GM12864 (cell line): Measurements from ENCODE around the gene CADM2.

Experiments
- DNase-seq: peaks from one replicate; pipeline ENCODE4 v3.0.0-alpha.2; 2011; ENCODE audit warnings: low read depth
- H3K4me3 ChIP-seq: 2 replicates; pipeline ENCODE4 v1.5.1; 2011; ENCODE audit warnings: mild to moderate bottlenecking, low read depth, low read length, control low read depth
- TF ChIP-seq, protein P1 (sequence below): IDR thresholded peaks from 2 replicates; pipeline ENCODE4 v1.5.1; 2011; ENCODE audit warnings: low read depth, mild to moderate bottlenecking, moderate library complexity, low read length, control low read depth, inconsistent platforms; ENCODE audit errors: missing control alignments

Gene CADM2

DNA sequence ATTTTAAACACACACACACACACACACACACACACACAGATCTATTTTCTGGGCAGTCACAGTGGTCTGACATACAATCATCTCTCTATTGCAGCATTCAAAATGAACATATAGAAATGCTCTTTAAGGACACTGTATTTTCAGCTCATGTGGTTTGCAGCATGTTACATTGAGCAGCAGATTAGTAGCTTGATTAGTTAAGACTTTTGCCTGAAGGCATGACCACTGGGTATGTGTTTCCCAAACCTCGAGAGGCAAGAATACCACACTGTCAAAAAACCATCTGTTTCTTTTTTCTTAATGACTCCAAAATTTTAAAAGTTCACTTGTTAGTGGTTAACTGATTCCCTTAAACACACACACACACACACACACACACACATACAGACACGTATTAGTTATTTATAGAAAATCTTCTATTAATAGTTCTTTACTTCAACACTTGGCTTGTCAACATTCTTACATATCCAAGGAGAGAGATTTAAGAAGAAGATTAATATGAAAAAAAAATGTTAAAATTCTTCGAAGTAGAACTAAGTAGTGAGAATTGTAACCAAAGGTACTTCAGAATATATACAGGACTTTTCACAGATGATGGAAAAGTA, 518.2 kb downstream of the CADM2 start:
- H3K4me3 ChIP-seq: no peak overlapping the region
- TF ChIP-seq, protein P1, sequence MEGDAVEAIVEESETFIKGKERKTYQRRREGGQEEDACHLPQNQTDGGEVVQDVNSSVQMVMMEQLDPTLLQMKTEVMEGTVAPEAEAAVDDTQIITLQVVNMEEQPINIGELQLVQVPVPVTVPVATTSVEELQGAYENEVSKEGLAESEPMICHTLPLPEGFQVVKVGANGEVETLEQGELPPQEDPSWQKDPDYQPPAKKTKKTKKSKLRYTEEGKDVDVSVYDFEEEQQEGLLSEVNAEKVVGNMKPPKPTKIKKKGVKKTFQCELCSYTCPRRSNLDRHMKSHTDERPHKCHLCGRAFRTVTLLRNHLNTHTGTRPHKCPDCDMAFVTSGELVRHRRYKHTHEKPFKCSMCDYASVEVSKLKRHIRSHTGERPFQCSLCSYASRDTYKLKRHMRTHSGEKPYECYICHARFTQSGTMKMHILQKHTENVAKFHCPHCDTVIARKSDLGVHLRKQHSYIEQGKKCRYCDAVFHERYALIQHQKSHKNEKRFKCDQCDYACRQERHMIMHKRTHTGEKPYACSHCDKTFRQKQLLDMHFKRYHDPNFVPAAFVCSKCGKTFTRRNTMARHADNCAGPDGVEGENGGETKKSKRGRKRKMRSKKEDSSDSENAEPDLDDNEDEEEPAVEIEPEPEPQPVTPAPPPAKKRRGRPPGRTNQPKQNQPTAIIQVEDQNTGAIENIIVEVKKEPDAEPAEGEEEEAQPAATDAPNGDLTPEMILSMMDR: no peak
- no peak for DNase-seq

GRCh38 chr3:85481411-85482212, 522.8 kb downstream of the CADM2 start:
- no peak overlapping the region for H3K4me3 ChIP-seq
- TF ChIP-seq, protein P1: no peak
- DNase-seq: no peak

DNA sequence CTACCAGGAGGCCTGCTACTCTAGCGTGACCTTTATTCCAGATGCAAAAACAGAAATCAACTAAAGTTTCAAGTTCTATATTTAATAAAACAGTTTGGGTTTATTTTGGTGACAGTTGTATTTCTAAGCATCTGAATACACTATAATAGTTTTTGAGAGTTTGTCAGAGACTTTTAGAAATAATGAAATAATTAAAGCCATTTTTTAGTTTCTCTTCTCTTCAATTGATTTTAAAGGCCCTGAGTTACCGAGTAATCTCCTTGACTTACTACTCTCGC, 523.4 kb downstream of the CADM2 start:
- TF ChIP-seq, protein P1: no peak
- H3K4me3 ChIP-seq: no peak overlapping the region
- no peak for DNase-seq

GRCh38 chr3:85483986-85484385, 525.2 kb downstream of the CADM2 start:
- no peak overlapping the region for H3K4me3 ChIP-seq

GRCh38 chr3:85487375-85487774, 528.6 kb downstream of the CADM2 start:
- no peak for DNase-seq
- H3K4me3 ChIP-seq: no peak overlapping the region
- TF ChIP-seq, protein P1: no peak

More at GRCh38 chr3:85483986-85484385, 525.2 kb downstream of the CADM2 start:
- DNase-seq: no peak
- TF ChIP-seq, protein P1: no peak

- no peak for DNase-seq
- TF ChIP-seq, protein P1: no peak
- H3K4me3 ChIP-seq: no peak overlapping the region
These were observed 536.8 kb downstream of the CADM2 start for GRCh38 chr3:85495602-85496001.

DNA sequence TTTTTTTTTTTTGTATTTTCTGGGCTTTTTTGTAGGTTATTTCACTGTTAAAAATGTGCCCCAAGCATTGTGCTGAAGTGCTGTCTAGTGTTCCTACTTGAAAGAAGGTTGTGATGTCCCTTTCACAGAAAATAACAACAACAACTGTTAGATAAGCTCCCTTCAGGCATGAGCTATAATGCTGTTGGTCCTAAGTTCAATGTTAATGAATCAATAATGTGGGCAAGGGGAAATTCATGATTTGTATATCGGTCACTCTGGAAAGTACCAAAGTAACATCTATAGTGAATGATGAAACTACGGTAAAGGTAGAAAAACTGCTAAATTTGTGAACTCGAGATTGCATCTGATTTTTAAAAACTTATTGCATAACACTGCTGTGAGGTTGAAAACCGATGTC, 539.4 kb downstream of the CADM2 start:
- TF ChIP-seq, protein P1: no peak
- no peak overlapping the region for H3K4me3 ChIP-seq
- DNase-seq: no peak
